ENCODE data around the gene EHMT2.
"Not testable (repeated sequence)": the region's sequence is repeated elsewhere in the genome, so short reads cannot be mapped to it uniquely, and the experiment has no call there.

EHMT2 gene

DNA sequence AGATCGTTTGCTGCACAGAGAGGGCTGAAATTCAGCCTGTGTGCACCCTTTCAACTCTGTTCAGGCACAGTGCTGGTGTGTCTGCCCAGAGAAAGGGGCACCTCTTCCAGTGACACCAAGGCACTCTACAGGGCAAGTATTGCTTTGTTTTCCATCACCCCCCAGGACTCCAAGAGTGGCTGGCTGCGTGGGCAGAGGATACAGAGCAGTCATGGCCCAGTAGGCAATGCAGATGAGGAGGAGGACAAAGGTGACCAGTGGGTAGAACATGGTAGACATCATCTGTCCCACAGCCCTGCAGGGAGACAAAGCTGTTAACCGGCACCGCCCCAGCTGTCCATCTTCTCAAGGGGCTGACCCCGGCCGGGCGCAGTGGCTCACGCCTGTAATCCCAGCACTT is 28.2 kb downstream of the EHMT2 start:
- DNase-seq, result no peak

DNA sequence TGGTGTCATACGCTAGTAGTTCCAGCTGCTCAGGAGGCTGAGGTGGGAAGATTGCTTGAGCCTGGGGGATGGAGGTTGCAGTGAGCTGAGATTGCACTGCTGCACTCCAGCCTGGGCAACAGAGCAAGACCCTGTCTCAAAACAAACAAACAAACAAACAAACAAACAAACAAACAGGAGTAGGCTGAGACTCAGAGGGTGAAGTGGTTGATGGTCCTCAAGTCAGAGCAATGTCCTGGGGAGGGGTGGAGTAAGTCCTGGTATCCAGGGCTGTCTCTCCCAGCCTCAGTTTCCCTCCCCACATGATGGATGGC is 28.9 kb downstream of the EHMT2 start:
- DNase-seq, result not testable (repeated sequence)

DNA sequence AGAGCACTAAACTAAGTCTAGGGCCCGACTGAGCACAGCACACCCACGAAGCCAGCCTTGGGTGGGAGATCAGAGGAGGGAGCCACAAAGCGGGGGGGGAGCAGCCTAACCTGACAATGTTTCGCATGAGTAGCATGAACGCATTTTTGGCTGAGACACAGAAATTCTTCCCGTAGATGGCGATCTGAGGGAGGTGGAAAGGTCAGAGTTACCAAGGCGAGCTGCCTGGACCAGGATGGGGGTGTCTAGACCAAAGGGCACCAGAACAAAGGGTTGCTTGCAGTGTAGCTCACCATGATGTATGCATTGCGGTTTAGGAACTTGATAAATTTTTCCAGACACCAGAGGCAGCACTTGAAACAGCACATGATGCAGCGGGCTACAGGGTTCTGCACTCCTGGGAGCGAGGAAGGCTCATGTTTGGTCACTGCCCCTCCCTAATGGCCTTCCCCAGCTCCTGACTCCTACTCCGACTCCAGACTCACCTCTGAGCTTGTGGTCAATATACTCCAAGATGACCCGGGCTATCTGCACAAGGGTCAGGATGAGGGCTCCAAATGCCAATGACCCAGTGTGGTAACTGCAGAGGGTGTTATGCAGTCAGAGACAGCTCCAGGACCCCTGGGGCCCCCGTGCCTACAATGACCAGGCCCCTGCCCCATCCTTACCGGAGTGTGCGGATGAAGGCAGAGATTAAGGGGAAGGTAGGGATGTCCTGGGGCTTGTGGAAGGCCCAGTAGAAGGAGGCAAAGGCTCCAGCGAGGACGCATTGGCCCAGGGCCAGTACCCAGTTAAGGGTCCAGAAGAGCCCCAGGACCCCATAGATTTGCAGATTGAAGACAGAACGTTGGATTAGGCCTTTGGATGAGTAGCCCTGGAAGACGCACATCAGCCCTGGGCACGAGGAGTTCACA is 32.0 kb downstream of the EHMT2 start:
- no peak for DNase-seq

DNA sequence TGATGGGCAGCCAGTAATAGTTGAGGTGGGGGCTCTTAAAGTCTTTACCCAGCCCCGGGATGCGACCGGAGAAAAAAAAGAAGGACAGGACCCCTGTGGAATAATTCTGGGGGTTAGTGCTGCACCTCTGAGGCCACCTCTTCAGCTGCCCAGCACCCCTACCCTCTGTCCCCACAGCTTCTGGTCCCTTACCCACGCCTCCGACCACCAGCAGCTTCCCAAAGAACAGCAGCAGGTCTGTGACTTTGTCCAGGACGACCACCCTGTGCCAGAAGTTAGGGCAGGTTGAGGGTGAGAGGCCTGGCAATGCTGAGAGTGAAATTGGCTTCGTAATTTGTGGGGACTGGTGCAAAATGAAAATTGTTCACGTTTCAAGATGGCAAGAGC is 32.7 kb downstream of the EHMT2 start:
- DNase-seq, result no peak

DNA sequence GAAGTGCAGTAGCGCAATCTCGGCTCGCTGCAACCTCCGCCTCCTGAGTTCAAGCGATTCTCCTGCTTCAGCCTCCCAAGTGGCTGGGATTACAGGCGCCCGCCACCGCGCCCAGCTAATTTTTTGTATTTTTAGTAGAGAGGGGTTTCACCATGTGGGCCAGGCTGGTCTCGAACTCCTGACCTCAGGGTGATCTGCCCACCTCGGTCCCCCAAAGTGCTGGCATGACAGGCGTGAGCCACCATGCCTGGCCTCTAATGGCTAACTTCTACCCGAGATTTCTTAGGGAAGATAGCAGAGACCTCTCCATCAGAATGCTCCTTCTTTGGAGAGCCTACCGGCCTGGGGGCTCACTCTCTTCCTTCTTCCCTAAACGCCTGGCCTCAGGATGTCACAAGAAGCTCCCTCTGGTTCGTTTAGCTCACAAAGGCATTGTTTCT is 33.4 kb downstream of the EHMT2 start:
- not testable (repeated sequence) for DNase-seq

DNA sequence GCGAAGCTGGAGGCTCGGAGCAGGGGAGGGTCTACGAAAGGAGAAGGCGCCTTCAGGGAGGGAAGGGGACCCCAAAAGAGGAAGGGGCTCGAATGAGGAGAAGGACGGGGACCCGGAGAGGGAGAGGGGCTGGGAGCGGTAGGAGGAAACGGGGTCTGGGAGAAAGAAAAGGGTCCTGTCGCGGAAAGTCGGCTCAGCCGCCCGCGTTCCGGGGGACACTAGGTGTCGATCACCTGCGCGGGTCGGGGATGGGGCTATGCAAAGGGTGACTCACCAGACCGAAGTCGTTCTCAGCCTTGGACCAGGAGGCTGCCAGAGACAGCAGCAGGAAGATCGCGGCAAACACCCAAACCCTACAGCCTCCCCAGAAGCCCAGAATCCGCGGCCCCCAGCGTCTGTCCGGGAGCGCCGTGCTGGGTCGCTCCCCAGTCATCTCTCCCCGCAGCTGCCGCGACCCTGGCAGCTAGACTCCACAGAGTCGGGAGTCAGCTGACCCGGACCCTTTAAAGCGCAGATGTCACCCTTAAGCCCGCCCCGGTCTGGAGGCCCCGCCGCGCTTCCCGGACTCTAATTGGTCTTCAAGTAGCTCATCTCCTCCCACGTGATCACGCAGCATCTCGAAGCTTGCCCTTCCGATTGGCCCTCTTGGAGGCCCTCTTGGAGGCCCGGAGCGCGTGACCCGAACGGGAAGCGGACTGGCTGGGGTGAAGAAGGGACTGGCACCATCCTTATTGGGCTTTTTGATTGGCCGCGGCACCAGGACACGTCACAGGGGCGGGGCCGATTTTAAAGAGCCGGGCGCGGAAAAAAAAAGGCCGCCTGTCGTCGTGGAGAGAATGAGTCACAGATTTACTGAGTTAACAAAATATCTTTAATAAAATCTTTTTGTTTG is 34.9 kb downstream of the EHMT2 start, which contains the start of gene NEU1:
TSS of gene NEU1 (minus strand) at position 478 of the 892 bp plus-strand sequence. CDS start at position 433, 45 bp downstream.
- peak; percentile 98 for DNase-seq

DNA sequence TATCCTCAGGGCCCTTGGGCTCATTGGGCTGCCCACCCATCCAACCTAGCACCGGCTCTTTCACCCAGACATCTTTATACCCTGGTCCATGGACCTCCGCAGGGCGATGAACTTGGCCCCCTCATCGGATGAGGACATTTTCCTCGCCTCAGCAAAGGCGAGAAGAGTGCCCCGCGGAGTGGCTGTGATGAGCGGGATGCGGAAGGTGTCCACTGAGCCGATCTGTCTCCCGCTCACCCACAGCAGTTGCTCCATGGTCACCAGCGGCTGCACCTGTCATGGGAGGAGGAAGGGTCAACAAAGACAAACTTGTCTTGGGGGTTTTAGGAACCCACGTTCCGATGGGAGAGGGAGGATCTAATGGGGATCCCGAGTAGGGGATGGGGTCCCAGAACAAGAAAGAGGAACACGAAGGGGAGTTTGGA is 35.6 kb downstream of the EHMT2 start:
- DNase-seq, result no peak

DNA sequence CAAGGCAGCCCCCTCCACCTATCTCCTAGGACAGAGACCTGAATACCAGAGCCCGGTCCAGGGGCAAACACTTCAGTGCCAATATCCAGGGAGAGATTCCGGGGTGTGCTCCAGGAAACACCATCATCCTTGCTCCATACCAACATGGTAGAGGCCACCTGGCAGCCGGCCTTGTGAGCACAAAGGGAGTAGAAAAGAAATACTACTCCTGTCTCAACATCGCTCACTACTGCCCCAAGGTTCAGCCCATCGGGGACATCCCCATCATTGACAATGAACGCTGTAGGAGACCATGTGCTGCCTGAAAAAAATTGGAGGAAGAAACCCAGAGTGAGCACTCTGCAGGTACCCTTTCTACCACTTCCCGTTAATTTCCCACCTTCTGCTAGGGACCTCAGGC is 36.3 kb downstream of the EHMT2 start:
- DNase-seq, result no peak

DNA sequence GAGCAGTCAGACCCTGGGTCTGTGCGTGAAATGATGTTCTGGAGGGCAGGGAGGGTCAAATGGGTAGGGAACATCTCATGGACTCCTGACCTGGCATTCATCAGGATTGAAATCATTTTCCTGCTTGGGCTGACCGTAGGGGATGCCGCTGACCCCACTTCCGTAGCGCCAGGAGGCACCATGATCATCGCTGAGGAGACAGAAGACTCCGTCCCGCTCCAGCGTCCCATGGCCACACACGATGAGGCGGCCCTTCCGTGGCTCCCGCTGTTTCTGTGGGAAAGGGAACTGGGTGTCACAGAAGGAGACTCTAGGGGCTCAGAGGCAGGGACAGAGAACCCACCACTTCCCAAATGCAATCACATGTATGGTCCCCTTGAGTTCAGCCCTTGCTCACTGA is 37.1 kb downstream of the EHMT2 start:
- DNase-seq, result no peak

DNA sequence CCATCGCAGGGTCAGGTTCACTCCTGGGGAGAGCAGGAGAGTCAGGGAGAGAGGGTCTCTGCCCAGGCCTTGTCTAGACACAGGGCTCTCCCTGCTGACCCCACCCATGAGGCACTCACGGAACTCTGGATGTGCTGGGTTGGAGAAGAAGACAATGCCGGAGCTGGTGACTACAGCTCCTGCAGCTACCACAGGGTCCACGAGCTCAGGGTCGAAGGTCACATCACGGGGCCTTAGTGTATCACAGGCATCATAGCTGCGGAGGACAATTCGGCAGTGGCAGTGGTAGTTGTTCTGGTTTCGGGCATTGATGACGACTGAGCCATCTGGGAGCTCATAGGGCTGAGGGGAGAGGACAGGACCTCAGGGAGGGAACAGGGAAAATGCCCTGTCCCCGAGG is 37.6 kb downstream of the EHMT2 start:
- DNase-seq, result no peak

DNA sequence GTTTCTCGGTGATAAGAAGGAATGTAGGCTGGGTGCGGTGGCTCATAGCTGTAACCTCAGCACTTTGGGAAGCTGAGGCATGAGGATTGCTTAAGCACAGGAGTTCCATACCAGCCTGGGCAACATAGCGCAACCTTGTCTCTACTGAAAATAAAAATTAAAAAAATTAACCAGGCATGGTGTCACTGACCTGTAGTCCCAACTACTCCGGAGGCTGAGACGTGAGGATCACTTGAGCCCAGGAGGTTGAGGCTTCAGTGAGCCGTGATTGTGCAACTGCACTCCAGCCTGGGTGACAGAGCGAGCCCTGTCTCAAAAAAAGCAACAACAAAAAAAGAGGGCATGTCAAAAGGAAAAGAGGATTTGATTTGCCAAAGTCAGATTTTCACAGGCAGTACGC is 38.8 kb downstream of the EHMT2 start:
- no peak for DNase-seq

DNA sequence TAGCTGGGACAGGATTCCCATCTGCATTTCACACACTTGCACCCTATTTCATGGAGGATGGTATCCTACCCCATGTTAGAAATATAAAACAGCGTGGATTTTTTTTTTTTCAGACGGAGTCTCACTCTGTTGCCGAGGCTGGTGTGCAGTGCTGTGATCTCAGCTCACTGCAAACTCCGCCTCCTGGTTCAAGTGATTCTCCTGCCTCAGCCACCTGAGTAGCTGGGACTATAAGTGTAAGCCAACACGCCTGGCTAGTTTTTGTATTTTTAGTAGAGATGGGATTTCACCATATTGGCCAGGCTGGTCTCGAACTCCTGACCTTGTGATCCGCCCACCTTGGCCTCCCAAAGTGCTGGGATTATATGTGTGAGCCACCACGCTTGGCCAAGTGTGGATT is 39.7 kb downstream of the EHMT2 start:
- DNase-seq, result not testable (repeated sequence)

DNA sequence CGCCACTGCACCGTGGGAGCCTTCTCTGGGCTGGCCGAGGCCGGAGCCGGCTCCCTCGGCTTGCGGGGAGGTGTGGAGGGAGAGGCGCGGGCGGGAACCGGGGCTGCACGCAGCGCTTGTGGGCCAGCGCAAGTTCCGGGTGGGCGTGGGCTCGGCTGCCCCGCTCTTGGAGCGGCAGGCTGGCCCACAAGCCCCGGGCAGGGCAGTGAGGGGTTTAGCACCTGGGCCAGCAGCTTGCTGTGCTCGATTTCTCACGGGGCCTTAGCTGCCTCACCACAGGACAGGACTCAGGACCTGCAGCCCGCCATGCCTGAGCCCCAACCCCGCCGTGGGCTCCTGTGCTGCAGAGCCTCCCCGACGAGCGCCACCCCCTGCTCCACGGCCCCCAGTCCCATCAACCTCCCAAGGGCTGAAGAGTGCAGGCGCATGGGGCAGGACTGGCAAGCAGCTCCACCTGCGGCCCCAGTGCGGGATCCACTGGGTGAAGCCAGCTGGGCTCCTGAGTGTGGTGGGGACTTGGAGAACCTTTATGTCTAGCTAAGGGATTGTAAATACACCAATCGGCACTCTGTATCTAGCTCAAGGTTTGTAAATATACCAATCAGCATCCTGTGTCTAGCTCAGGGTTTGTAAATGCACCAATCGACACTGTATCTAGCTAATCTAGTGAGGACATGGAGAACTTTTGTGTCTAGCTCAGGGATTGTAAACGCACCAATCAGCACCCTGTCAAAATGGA is 45.3 kb downstream of the EHMT2 start:
- DNase-seq, result not testable (repeated sequence)

DNA sequence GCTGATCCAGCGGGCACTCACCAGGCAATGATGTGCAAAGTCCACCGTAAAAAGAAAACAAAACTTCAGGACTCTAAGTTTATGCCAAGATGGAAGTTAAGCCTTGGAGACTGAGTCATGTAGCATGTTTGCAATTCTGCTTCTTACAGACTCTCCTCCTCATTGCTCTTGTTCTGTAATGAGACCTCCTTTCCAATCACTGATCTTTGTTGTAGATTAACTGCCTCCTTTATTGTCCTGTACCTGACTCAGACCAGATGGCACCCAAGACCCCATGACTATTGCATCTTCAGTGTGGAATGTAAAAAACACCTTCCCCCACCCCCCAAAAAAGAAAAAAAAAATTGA is 46.0 kb downstream of the EHMT2 start:
- no peak for DNase-seq

DNA sequence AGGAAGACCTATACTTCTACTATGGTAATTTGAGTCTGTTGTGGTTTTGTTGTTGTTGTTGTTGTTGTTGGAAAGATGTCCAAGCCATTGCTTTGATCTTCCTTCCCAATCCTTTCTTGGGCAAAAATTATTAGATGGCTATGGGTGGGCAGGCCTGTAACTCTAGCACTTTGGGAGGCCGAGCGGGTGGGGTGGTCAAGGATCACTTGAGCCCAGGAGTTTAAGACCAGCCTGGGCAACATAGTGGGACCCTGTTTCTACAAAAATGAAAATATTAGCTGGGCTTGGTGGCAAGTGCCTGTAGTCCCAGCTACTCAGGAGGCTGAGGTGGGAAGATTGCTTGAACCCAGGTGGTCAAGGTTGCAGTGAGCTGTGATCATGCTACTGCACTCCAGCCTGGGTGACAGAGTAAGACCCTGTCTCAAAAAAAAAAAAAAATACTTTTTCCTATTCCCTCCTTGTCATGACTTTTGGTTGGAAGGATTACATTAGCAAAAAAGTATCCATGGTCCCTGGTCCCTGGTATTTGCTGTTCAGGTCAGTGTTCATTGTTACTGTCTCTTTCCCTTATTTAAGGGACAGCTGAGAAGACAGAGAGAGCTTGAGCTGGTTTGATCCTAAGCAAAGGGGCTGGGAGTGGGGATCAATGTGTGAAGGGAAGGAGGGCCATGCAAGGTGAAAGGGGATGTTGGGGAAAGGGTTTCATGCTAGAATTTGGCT is 46.6 kb downstream of the EHMT2 start:
- no peak for DNase-seq

DNA sequence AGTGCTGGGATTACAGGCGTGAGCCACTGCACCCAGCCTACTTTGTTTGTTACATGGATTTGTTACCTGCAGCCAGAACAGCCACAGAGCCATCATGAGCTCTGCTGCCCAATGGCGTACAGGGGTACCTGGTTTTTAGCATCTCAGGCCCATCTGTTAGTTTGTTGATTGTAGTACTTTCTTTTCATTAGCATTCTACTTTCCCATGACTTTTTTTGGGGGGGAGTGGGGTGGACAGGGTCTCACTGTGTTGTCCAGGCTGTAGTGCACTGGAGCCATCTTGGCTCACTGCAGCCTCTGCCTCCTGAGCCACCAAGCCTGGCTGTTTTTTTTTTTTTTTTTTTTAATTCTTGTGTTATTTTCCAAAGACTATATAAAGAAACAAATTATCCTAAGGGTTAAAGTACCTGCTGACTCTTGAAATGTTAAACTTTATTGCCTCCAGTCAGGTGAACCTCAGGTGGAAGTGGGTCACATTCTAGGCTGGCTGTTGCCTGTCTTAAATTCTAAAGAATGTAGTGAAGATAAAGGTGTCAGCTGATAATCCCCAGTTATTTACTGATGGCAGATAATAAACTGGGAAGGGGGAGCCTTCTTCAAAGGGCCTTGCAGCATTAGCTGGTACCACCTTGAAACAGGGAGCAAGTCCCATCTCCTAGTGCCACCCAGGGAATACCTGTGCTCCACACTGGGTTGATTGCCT is 50.1 kb downstream of the EHMT2 start:
- no peak for DNase-seq

DNA sequence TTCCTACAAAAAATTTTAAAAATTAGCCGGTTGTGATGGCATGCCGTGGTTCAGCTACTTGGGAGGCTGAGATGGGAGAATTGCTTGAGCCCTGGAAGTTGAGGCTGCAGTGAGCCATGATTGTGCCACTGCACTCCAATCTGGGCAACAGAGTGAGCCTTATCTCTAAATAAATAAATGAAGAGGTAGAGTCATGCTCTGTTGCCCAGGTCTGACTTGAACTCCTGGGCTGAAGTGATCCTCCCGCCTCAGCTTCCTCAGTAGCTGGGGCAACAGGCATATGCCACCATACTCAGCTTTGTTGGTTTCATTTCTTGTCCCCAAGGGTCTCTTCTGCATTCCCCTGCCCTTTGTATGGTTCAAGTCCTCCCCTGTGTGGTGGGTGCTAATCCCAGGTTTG is 53.0 kb downstream of the EHMT2 start:
- no peak for DNase-seq

DNA sequence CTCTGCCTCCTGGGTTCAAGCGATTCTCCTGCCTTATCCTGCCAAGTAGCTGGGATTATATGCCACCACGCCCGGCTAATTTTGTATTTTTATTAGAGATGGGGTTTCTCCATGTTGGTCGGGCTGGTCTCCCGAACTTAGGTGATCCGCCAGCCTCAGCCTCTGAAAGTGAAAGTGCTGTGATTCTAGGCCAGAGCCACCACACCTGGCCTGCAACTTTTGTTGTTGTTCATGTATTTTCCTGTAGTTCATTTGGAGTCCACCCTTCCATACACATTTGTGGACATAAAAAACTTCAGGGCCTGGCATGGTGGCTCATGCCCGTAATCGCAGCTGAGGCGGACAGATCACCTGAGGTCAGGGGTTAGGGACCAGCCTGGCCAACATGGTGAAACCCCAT is 55.4 kb downstream of the EHMT2 start:
- no peak for DNase-seq

DNA sequence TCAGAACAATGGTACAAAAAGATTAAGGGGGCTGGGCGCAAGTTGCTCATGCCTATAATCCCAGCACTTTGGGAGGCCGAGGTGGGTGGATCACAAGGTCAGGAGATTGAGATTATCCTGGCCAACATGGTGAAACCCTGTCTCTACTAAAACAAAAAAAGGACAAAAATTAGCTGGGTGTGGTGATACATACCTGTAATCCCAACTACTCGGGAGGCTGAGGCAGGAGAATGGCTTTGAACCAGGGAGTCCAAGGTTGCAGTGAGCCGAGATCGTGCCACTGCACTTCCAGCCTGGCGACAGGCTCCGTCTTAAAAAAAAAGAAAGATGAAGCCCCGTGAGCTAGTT is 57.7 kb downstream of the EHMT2 start:
- not testable (repeated sequence) for DNase-seq

DNA sequence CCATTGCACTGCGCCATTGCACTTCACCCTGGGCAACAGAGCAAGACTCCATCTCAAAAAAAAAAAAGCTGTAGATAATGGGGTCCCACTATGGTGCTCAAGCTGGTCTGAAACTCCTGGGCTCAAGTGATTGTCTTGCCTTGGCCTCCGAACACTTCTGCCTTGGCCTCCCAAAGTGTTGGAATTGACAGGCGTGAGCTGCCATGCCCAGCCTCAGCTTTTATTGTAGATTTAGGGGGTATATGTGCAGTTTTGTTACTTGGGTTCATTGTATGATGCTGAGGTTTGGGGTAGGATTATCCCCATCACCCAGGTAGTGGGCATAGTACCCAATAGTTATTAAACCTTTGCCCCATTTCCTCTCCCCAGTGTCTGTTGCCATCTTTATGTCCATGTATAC is 58.5 kb downstream of the EHMT2 start:
- DNase-seq, result no peak

DNA sequence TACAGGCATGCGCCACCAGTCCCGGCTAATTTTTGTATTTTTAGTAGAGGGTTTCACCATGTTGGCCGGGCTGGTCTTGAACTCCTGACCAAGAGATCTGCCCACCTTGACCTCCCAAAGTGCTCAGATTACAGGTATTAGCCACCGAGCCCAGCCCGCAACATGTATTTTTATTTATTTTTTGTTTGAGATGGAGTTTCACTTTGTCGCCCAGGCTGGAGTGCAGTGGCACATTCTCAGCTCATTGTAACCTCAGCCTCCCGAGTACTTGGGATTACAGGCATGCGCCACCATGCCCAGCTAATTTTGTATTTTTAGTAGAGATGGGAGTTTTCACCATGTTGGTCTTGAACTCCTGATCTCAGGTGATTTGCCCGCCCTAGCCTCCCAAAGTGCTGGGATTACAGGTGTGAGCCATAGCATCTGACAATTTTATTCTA is 59.4 kb downstream of the EHMT2 start:
- DNase-seq, result not testable (repeated sequence)

Measured in right forelimb (tissue), 1 donor.